A673 (cell line): ENCODE data around the gene PARVA.

ENCODE experiments used
- CTCF ChIP-seq: fragments of 300-800, 200-600 bp; sonication (generic); conservative IDR thresholded peaks from 2 replicates; pipeline ENCODE4 v1.5.1; 2017; ENCODE audit warnings: low read depth, mild to moderate bottlenecking, antibody characterized with exemption, low read length, moderate library complexity, mixed read lengths
- EZH2 ChIP-seq: fragments of 200-600 bp; sonication (generic); IDR thresholded peaks from 2 replicates; pipeline ENCODE4 v1.6.1; 2017; ENCODE audit warnings: borderline replicate concordance, low read depth, mild to moderate bottlenecking, mixed read lengths, antibody characterized with exemption, low read length; ENCODE audit not compliant: poor library complexity, severe bottlenecking

- no peak for TF ChIP-seq CTCF
- TF ChIP-seq EZH2: no peak
Measured at GRCh38 chr11:12508151-12508751, 130.9 kb downstream of the PARVA start.
